22Rv1 (cell line): ENCODE measurements around the gene BUB3.

Experiments used
- CTCF ChIP-seq: fragments of 450-650 bp; IDR thresholded peaks from 2 replicates; pipeline ENCODE4 v1.5.1; 2017; ENCODE audit warnings: mild to moderate bottlenecking
- ZFX ChIP-seq: fragments of 450-650 bp; IDR thresholded peaks from 2 replicates; pipeline ENCODE4 v1.6.1; 2017; ENCODE audit warnings: antibody characterized with exemption, borderline replicate concordance

GRCh38 chr10:123158682-123159081 lies 4.5 kb downstream of the BUB3 start:
- TF ChIP-seq CTCF (no peak), ZFX (no peak)
